MCF 10A (cell line): ENCODE results near the gene VARS2. TPM values are rescaled to one million over a fixed set of nuclear protein-coding genes. Genes with fewer than 3 reads are reported as not detected.

ENCODE experiments used
- BruUV-seq: library from RNA; stranded (reverse); fragments of 400-500 nt; replicated peaks from 2 replicates; lab custom pipeline; 2021; lab: Mats Ljungman, UMichigan
- CTCF ChIA-PET: fragments of 300-600 bp; sonication (Branson Sonifier 250); formaldehyde crosslinking; extraction: SDS; loops from one replicate; lab custom pipeline; 2021; ENCODE audit warnings: antibody characterized with exemption, inconsistent platforms; lab: Yijun Ruan, JAX
- POLR2A ChIA-PET: fragments of 300-600, 350-650 bp; sonication (Branson Sonifier 250); formaldehyde crosslinking; extraction: SDS; loops from one replicate; lab custom pipeline; 2020; ENCODE audit warnings: antibody characterized with exemption, inconsistent platforms; lab: Yijun Ruan, JAX
- DNase-seq: peaks from one replicate; pipeline ENCODE4 v3.0.0-alpha.2; 2018; ENCODE audit not compliant: unreplicated experiment
- H3K27ac Mint-ChIP-seq: one replicate; pipeline ENCODE4 v1.8.0; 2022; ENCODE audit warnings: mild to moderate bottlenecking, low read depth, mixed read lengths; ENCODE audit not compliant: unreplicated experiment
- H3K27me3 Mint-ChIP-seq: one replicate; pipeline ENCODE4 v1.8.0; 2022; ENCODE audit warnings: mixed read lengths; ENCODE audit not compliant: insufficient read depth, unreplicated experiment
- H3K36me3 Mint-ChIP-seq: one replicate; pipeline ENCODE4 v1.8.0; 2022; ENCODE audit warnings: mild to moderate bottlenecking, moderate library complexity, mixed read lengths; ENCODE audit not compliant: insufficient read depth, unreplicated experiment
- H3K4me1 Mint-ChIP-seq: one replicate; pipeline ENCODE4 v1.8.0; 2022; ENCODE audit warnings: mixed read lengths; ENCODE audit not compliant: insufficient read depth, unreplicated experiment
- H3K4me3 Mint-ChIP-seq: one replicate; pipeline ENCODE4 v1.8.0; 2022; ENCODE audit warnings: mild to moderate bottlenecking, moderate library complexity, mixed read lengths; ENCODE audit not compliant: unreplicated experiment
- H3K9me3 Mint-ChIP-seq: one replicate; pipeline ENCODE4 v1.8.0; 2022; ENCODE audit warnings: mixed read lengths; ENCODE audit not compliant: unreplicated experiment
- intact Hi-C: fragments of 100-400 bp; cut with micrococcal nuclease; formaldehyde crosslinking; loops from 2 replicates; pipeline ENCODE4 v1.14.1; 2022
- total RNA-seq: library from RNA; stranded (reverse); gene quantifications from 2 replicates; pipeline ENCODE4 v1.2.3, GENCODE V29; 2022
- TF ChIP-seq, protein P1 (sequence below): fragments of 200-600 bp; IDR thresholded peaks from one replicate; pipeline ENCODE4 v1.8.0; 2022; ENCODE audit warnings: antibody characterized with exemption, mild to moderate bottlenecking; ENCODE audit not compliant: unreplicated experiment

Gene VARS2
- total RNA-seq, 1 experiment from 2014 or later, result 52.7 TPM

DNA sequence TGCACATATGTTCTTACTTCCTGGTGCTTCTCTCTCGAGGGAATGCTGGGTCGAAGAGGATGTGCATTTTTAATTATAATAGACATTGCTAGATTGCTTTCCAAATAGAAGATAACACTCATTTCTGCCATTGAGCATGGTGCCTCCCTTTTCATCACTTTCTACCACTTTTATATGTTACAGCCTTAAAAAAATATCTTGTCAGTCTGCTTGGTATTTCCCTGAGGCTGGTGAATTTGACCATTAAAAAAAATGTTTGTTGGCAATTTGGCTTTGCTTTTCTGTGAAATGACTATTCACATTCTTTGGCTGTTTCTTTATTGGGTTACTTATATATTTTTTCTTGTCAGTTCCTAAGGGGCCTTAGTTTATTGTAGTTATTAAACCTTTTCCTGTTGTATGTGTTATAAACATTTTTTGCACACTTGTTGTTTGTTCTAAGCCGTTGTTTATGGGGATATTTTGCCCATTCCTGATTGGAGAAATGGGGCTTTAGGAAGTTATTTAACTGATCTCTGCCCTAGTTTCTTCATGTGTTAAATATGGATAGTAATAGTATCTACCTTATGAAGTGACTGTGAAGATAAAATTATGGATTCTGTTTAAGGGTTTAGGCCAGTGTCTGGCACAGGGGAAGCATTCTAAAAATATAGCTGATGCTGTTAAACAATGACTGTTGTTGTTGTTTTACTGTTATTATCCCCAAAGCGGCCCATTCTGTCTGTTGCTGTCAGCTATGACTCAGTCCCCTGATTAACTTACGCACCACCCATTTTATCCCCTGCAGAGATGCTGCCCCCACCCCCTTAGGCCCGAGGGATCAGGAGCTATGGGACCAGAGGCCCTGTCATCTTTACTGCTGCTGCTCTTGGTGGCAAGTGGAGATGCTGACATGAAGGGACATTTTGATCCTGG is 25.9 kb upstream of the VARS2 start:
- H3K27me3 Mint-ChIP-seq, result no peaks in the 10 kb centered on the region
- no peak for DNase-seq
- H3K4me3 Mint-ChIP-seq, result no peak overlapping the region
- POLR2A ChIA-PET, result interaction anchor here (0.7 to 7.0 kb wide), 9 partner anchors 8 to 66 kb away, joined by 3 to 100 read pairs (median 11); partner anchors contain the start of genes GTF2H4 and VARS2
- intact Hi-C loops, result no loop called here
- TF ChIP-seq, protein P1, sequence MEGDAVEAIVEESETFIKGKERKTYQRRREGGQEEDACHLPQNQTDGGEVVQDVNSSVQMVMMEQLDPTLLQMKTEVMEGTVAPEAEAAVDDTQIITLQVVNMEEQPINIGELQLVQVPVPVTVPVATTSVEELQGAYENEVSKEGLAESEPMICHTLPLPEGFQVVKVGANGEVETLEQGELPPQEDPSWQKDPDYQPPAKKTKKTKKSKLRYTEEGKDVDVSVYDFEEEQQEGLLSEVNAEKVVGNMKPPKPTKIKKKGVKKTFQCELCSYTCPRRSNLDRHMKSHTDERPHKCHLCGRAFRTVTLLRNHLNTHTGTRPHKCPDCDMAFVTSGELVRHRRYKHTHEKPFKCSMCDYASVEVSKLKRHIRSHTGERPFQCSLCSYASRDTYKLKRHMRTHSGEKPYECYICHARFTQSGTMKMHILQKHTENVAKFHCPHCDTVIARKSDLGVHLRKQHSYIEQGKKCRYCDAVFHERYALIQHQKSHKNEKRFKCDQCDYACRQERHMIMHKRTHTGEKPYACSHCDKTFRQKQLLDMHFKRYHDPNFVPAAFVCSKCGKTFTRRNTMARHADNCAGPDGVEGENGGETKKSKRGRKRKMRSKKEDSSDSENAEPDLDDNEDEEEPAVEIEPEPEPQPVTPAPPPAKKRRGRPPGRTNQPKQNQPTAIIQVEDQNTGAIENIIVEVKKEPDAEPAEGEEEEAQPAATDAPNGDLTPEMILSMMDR, result no peak
- H3K36me3 Mint-ChIP-seq, result peaks cover 54% of the 10 kb centered on the region
- H3K9me3 Mint-ChIP-seq, result no peaks in the 10 kb centered on the region
- H3K4me1 Mint-ChIP-seq, result peaks cover 44% of the 10 kb centered on the region
- CTCF ChIA-PET, result interaction anchor here (0.5 to 1.2 kb wide), 4 partner anchors 54 to 478 kb away, joined by 3 to 4 read pairs (median 4); no protein-coding TSS in a partner anchor
- BruUV-seq, result no TSS peak
- H3K27ac Mint-ChIP-seq, result peak overlapping the region; percentile 36

DNA sequence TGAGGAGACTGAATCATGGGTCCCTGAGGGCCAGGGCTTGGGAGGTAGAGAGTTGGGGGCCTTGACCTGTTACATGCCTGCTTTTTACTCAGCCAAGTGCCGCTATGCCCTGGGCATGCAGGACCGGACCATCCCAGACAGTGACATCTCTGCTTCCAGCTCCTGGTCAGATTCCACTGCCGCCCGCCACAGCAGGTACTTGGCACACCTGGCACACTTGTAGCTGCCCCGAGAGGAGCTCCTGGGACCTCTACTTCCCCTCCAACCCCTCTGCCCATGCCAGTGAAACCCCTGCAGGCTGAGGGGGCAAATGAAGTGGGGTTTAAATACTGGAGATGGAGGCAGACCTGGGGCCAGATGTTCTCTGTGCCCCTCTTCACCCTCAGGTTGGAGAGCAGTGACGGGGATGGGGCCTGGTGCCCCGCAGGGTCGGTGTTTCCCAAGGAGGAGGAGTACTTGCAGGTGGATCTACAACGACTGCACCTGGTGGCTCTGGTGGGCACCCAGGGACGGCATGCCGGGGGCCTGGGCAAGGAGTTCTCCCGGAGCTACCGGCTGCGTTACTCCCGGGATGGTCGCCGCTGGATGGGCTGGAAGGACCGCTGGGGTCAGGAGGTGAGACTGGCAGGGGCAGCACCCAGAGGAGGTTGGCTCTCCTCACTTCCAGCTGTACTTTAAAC is 25.1 kb upstream of the VARS2 start:
- H3K27me3 Mint-ChIP-seq, result no peaks in the 10 kb centered on the region
- no peaks in the 10 kb centered on the region for H3K9me3 Mint-ChIP-seq
- BruUV-seq, result no TSS peak
- H3K36me3 Mint-ChIP-seq, result peaks cover 62% of the 10 kb centered on the region
- H3K27ac Mint-ChIP-seq, result no peak overlapping the region
- ChIA-PET POLR2A (interaction anchor here (0.7 to 4.8 kb wide), 9 partner anchors 11 to 350 kb away, joined by 3 to 38 read pairs (median 6); partner anchors contain the start of gene GTF2H4), CTCF (interaction anchor here (0.5 to 1.9 kb wide), 11 partner anchors 10 to 513 kb away, joined by 3 to 11 read pairs (median 3); partner anchors contain the start of gene VARS2)
- H3K4me3 Mint-ChIP-seq, result no peak overlapping the region
- intact Hi-C loops, result no loop called here
- no peak for DNase-seq
- TF ChIP-seq, protein P1, result no peak
- peaks cover 39% of the 10 kb centered on the region for H3K4me1 Mint-ChIP-seq

DNA sequence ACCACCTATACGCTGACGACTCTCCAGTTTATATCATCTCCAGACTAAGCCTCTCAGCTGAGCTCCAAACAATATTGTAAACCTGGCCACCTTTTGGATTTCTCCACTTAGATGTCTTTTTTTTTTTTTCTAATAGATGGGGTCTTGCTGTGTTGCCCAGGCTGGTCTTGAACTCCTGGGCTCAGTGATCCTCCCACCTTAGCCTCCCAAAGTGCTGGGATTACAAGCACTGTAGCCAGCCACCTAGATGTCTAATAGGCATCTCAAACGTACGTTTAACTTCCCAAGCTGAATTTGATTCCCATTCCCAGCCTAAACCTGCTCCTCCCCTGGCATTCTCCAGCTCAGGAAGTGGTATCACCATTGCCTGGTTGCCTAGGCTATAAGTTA is 24.5 kb upstream of the VARS2 start:
- ChIA-PET POLR2A (interaction anchor here (0.7 to 4.8 kb wide), 11 partner anchors 11 to 350 kb away, joined by 3 to 38 read pairs (median 6); partner anchors contain the start of genes GTF2H4 and VARS2), CTCF (interaction anchor here (0.6 to 1.9 kb wide), 10 partner anchors 11 to 512 kb away, joined by 3 to 11 read pairs (median 3); partner anchors contain the start of gene VARS2)
- no peak for DNase-seq
- Mint-ChIP-seq H3K27me3 (no peaks in the 10 kb centered on the region), H3K9me3 (no peaks in the 10 kb centered on the region), H3K36me3 (peaks cover 67% of the 10 kb centered on the region), H3K4me1 (peaks cover 39% of the 10 kb centered on the region), H3K4me3 (peak overlapping the region; percentile 30), H3K27ac (peak overlapping the region; percentile 17)
- TF ChIP-seq, protein P1, result no peak
- intact Hi-C loops, result no loop called here
- no TSS peak for BruUV-seq
